ENCODE data around the gene CBLN3. TPM values are rescaled to one million over a fixed set of nuclear protein-coding genes. Genes with fewer than 3 reads are reported as not detected.
"Not testable (repeated sequence)": the region's sequence is repeated elsewhere in the genome, so short reads cannot be mapped to it uniquely, and the experiment has no call there.

CBLN3 gene
- total and polyA plus RNA-seq, 4 donors, result 1.3 to 10.2 (median 5.0) TPM

- DNase-seq, result no peak
- Histone ChIP-seq H3K9me3 (ENCODE audit: control insufficient read depth, low read length) (peaks cover 3% of the 10 kb centered on the region), H3K27me3 (ENCODE audit: control insufficient read depth in 1 of 2, insufficient read depth in 2 of 2, low read length in 1 of 2) (no peaks in the 10 kb centered on the region), H3K27ac (ENCODE audit: low read depth in 1 of 2, low read length in 2 of 2) (no peak overlapping the region), H3K4me3 (ENCODE audit: low read length in 2 of 2) (no peak overlapping the region), H3K4me1 (ENCODE audit: control insufficient read depth in 1 of 2, insufficient read depth in 2 of 2, low read length in 2 of 2) (no peaks in the 10 kb centered on the region), H3K36me3 (ENCODE audit: control insufficient read depth in 1 of 2, insufficient read depth in 2 of 2, low read length in 1 of 2) (no peaks in the 10 kb centered on the region)
- intact Hi-C loops (cut with DNase I), result no loop called here
- ATAC-seq (ENCODE audit: low FRiP score), result no peak
These were observed 31.9 kb upstream of the CBLN3 start for GRCh38 chr14:24461336-24461735.

DNA sequence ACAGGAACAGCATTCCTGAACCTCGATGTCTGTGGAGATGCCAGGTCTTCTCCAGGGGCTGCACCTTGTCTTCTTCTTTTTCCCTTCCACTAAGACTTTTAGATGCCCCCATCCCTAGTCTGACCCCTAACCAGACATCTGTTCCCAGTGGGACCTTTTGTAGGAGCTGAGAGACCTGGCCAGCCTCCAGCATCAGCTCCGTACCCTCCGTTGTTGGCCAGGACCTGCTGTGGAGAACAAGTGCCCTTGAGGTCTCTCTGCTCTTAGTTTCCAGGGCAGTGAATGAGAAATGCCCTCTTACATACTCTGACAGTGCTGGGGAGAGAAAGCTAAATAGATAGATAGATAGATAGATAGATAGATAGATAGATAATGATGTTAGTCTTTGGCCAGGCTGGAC is 29.9 kb upstream of the CBLN3 start:
- 65% methylated on average over 3 of the region's 3 CpGs for WGBS, 2 donors
- Histone ChIP-seq H3K4me1 (ENCODE audit: control insufficient read depth in 1 of 2, insufficient read depth in 2 of 2, low read length in 2 of 2) (no peaks in the 10 kb centered on the region), H3K27ac (ENCODE audit: low read depth in 1 of 2, low read length in 2 of 2) (no peak overlapping the region), H3K36me3 (ENCODE audit: control insufficient read depth in 1 of 2, insufficient read depth in 2 of 2, low read length in 1 of 2) (no peaks in the 10 kb centered on the region), H3K9me3 (ENCODE audit: control insufficient read depth, low read length) (peaks cover 3% of the 10 kb centered on the region), H3K27me3 (ENCODE audit: control insufficient read depth in 1 of 2, insufficient read depth in 2 of 2, low read length in 1 of 2) (no peaks in the 10 kb centered on the region), H3K4me3 (ENCODE audit: low read length in 2 of 2) (no peak overlapping the region)
- intact Hi-C loops (cut with DNase I), result no loop called here
- DNase-seq (no peak), ATAC-seq (ENCODE audit: low FRiP score) (no peak)

GRCh38 chr14:24458736-24459135 is 29.3 kb upstream of the CBLN3 start:
- H3K27ac ChIP-seq (ENCODE audit: low read depth in 1 of 2, low read length in 2 of 2), result no peak overlapping the region
- H3K4me3 ChIP-seq (ENCODE audit: low read length in 2 of 2), result no peak overlapping the region
- intact Hi-C loops (cut with DNase I), result no loop called here
- no peaks in the 10 kb centered on the region for H3K4me1 ChIP-seq (ENCODE audit: control insufficient read depth in 1 of 2, insufficient read depth in 2 of 2, low read length in 2 of 2)
- WGBS, 2 donors, result 71 to 88% methylated on average over 1 of the region's 1 CpG
- no peak for ATAC-seq (ENCODE audit: low FRiP score)
- H3K9me3 ChIP-seq (ENCODE audit: control insufficient read depth, low read length), result peaks cover 3% of the 10 kb centered on the region
- no peak for DNase-seq
- H3K27me3 ChIP-seq (ENCODE audit: control insufficient read depth in 1 of 2, insufficient read depth in 2 of 2, low read length in 1 of 2), result no peaks in the 10 kb centered on the region
- H3K36me3 ChIP-seq (ENCODE audit: control insufficient read depth in 1 of 2, insufficient read depth in 2 of 2, low read length in 1 of 2), result no peaks in the 10 kb centered on the region

- H3K4me3 ChIP-seq (ENCODE audit: low read length in 2 of 2), result no peak overlapping the region
- no peaks in the 10 kb centered on the region for H3K4me1 ChIP-seq (ENCODE audit: control insufficient read depth in 1 of 2, insufficient read depth in 2 of 2, low read length in 2 of 2)
- no peak overlapping the region for H3K27ac ChIP-seq (ENCODE audit: low read depth in 1 of 2, low read length in 2 of 2)
- H3K27me3 ChIP-seq (ENCODE audit: control insufficient read depth in 1 of 2, insufficient read depth in 2 of 2, low read length in 1 of 2), result no peaks in the 10 kb centered on the region
- no peak for ATAC-seq (ENCODE audit: low FRiP score)
- H3K9me3 ChIP-seq (ENCODE audit: control insufficient read depth, low read length), result peaks cover 3% of the 10 kb centered on the region
- no peaks in the 10 kb centered on the region for H3K36me3 ChIP-seq (ENCODE audit: control insufficient read depth in 1 of 2, insufficient read depth in 2 of 2, low read length in 1 of 2)
- DNase-seq, result no peak
- intact Hi-C loops (cut with DNase I), result no loop called here
These were observed 27.5 kb upstream of the CBLN3 start for GRCh38 chr14:24456980-24457379.

GRCh38 chr14:24450828-24451227 is 21.4 kb upstream of the CBLN3 start:
- DNase-seq; H3K36me3 ChIP-seq (ENCODE audit: control insufficient read depth in 1 of 2, insufficient read depth in 2 of 2, low read length in 1 of 2); H3K4me3 ChIP-seq (ENCODE audit: low read length in 2 of 2); H3K9me3 ChIP-seq (ENCODE audit: control insufficient read depth, low read length); H3K4me1 ChIP-seq (ENCODE audit: control insufficient read depth in 1 of 2, insufficient read depth in 2 of 2, low read length in 2 of 2); H3K27ac ChIP-seq (ENCODE audit: low read depth in 1 of 2, low read length in 2 of 2); ATAC-seq (ENCODE audit: low FRiP score); H3K27me3 ChIP-seq (ENCODE audit: control insufficient read depth in 1 of 2, insufficient read depth in 2 of 2, low read length in 1 of 2); intact Hi-C loops (cut with DNase I): not testable (repeated sequence)
- WGBS, 2 donors, result 75 to 84% methylated on average over 2 of the region's 2 CpGs

DNA sequence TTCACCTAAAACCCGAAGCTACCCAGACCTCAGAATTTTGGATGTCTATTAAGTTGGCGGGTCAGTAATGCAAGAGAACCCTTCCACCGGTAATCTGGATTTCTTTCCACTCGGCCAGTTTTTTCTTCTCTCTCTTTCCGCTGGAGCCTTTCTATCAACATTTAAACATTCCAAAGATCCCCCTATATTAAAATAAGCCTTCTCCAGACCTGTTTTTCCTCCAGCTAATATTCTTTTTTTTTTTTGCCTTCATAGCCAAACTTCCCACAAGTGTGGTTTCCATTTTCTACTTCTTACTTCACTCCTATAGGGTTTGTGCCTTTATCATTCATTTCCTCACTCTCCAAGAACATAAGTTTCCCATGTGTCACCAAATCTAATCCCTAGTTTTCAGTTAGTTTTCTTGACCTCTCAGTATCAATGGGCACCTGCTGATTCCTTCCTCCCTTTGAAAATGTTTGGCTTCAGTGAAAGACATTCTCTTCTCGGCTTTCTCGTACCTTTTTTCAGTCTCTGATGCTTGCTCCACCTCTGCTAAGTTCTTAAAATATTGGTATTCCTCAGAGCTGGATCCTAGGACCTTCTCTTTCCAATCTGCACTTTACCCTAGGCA is 13.7 kb upstream of the CBLN3 start:
- ATAC-seq (ENCODE audit: low FRiP score) (no peak), DNase-seq (no peak)
- 3 to 5% methylated on average over 7 of the region's 7 CpGs for WGBS, 2 donors
- intact Hi-C loops (cut with DNase I), result no loop called here
- Histone ChIP-seq H3K9me3 (ENCODE audit: control insufficient read depth, low read length) (no peaks in the 10 kb centered on the region), H3K4me1 (ENCODE audit: control insufficient read depth in 1 of 2, insufficient read depth in 2 of 2, low read length in 2 of 2) (no peaks in the 10 kb centered on the region), H3K27ac (ENCODE audit: low read depth in 1 of 2, low read length in 2 of 2) (no peak overlapping the region), H3K27me3 (ENCODE audit: control insufficient read depth in 1 of 2, insufficient read depth in 2 of 2, low read length in 1 of 2) (no peaks in the 10 kb centered on the region), H3K4me3 (ENCODE audit: low read length in 2 of 2) (peak overlapping the region; percentile 41 to 95), H3K36me3 (ENCODE audit: control insufficient read depth in 1 of 2, insufficient read depth in 2 of 2, low read length in 1 of 2) (peaks cover 0 to 4% of the 10 kb centered on the region in 2 donors)

DNA sequence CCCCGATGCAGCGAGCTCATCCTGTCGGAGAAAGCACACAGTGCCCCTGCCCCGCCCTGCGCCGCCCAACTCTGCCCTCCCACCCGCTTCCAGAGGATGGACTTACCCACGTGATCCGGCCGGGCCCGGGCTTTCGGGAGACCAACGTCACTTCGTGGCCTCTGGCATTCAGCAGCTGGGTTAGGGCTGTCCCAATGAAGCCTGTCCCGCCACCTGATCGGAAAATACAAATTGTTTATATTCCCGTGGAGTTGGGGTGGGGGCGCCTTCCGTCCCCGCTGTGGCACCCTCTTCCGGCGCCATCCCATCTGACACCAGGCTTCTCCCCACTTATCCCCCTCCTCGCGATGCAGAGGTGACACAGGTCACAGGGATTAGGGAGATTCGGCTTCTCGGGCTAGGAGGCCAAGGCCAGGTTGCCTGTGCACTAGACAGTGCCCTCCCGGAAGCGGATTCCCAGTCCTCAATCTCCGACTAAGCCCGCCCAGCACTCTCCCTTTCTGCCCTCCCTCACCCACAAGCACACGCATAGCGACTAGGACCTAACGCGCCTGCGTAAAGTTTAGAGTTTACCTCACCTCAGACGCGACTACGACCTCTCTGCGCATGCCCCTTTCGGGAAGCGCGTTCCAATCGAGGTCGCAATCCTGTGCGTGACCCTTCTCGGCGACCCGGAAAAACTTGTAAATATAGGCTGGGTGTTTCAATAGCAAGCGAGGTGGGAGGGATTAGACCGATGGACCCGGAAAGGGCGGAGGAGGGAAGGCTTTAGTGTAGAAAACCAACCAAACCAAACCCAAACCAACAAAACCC is 13.0 kb upstream of the CBLN3 start, which contains the start of gene SDR39U1:
TSS of gene SDR39U1 (minus strand) at position 537 of the 813 bp plus-strand sequence. CDS start at position 530, 7 bp downstream.
- intact Hi-C loops (cut with DNase I), result loop anchor here in 1 of 2 donors (1.0 kb wide), 1 partner anchor 200 kb away; the partner anchor contains the start of gene TINF2
- ATAC-seq (ENCODE audit: low FRiP score) (peak; percentile 97), DNase-seq (peak; percentile 98 to 99)
- Histone ChIP-seq H3K4me1 (ENCODE audit: control insufficient read depth in 1 of 2, insufficient read depth in 2 of 2, low read length in 2 of 2) (no peaks in the 10 kb centered on the region), H3K27ac (ENCODE audit: low read depth in 1 of 2, low read length in 2 of 2) (peak within 1 kb of the TSS; percentile 91 to 95), H3K36me3 (ENCODE audit: control insufficient read depth in 1 of 2, insufficient read depth in 2 of 2, low read length in 1 of 2) (peaks cover 0 to 6% of the 10 kb centered on the region in 2 donors), H3K27me3 (ENCODE audit: control insufficient read depth in 1 of 2, insufficient read depth in 2 of 2, low read length in 1 of 2) (no peaks in the 10 kb centered on the region), H3K4me3 (ENCODE audit: low read length in 2 of 2) (peak within 1 kb of the TSS; percentile 53 to 95), H3K9me3 (ENCODE audit: control insufficient read depth, low read length) (no peaks in the 10 kb centered on the region)
- WGBS, 2 donors, result 0 to 1% methylated on average over 50 to 52 of the region's 52 CpGs

DNA sequence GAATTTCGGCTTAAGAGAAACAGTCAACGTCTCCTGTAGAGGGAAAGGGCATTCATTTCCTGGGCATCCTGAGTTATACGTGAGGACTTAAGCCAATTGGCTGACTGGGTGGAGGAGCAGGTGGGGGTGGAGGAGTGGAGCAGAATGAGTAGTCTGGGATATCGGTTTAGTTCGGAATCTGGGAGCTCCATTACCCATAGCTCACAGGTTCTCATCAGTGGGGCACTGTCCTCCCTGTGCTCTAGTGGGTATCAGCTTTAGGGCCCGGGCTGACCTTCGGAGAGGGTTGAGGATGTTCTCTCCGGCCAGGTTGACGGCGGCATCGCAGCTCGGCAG is 12.4 kb upstream of the CBLN3 start:
- DNase-seq, result no peak
- WGBS, 2 donors, result 0 to 1% methylated on average over 12 of the region's 12 CpGs
- intact Hi-C loops (cut with DNase I), result loop anchor here in 1 of 2 donors (1.0 to 2.0 kb wide), 2 partner anchors 75 to 200 kb away; partner anchors contain the start of gene TINF2
- Histone ChIP-seq H3K4me1 (ENCODE audit: control insufficient read depth in 1 of 2, insufficient read depth in 2 of 2, low read length in 2 of 2) (no peaks in the 10 kb centered on the region), H3K4me3 (ENCODE audit: low read length in 2 of 2) (peak overlapping the region; percentile 53 to 66), H3K27ac (ENCODE audit: low read depth in 1 of 2, low read length in 2 of 2) (peak overlapping the region; percentile 20 to 95), H3K9me3 (ENCODE audit: control insufficient read depth, low read length) (no peaks in the 10 kb centered on the region), H3K27me3 (ENCODE audit: control insufficient read depth in 1 of 2, insufficient read depth in 2 of 2, low read length in 1 of 2) (no peaks in the 10 kb centered on the region), H3K36me3 (ENCODE audit: control insufficient read depth in 1 of 2, insufficient read depth in 2 of 2, low read length in 1 of 2) (peaks cover 0 to 10% of the 10 kb centered on the region in 2 donors)
- ATAC-seq (ENCODE audit: low FRiP score), result no peak

DNA sequence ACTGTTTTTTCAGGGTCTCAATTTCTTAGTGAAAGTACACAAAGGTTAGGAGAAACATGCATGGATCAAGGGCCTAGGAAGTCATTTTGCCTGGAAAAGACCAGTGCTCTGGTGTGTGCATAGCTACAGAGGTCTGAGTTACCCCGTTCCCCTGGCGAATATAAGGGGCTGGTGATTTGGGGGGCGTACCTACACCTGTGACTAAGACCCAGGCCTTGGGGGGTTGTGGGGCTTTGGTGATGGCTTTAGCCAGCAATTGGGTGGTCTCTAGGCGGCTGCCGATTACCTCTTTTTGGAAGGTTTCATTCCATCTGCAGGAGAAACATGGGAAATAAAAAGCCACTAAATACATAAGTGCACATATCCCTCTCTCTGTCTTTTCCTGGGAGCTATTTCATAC is 12.0 kb upstream of the CBLN3 start:
- intact Hi-C loops (cut with DNase I), result loop anchor here in 1 of 2 donors (2.0 kb wide), 1 partner anchor 75 kb away; no protein-coding TSS in a partner anchor
- Histone ChIP-seq H3K36me3 (ENCODE audit: control insufficient read depth in 1 of 2, insufficient read depth in 2 of 2, low read length in 1 of 2) (peaks cover 0 to 10% of the 10 kb centered on the region in 2 donors), H3K4me1 (ENCODE audit: control insufficient read depth in 1 of 2, insufficient read depth in 2 of 2, low read length in 2 of 2) (no peaks in the 10 kb centered on the region), H3K27me3 (ENCODE audit: control insufficient read depth in 1 of 2, insufficient read depth in 2 of 2, low read length in 1 of 2) (no peaks in the 10 kb centered on the region), H3K27ac (ENCODE audit: low read depth in 1 of 2, low read length in 2 of 2) (peak overlapping the region in 1 of 2 donors; percentile 95), H3K9me3 (ENCODE audit: control insufficient read depth, low read length) (no peaks in the 10 kb centered on the region), H3K4me3 (ENCODE audit: low read length in 2 of 2) (peak overlapping the region in 1 of 2 donors; percentile 66)
- 43 to 60% methylated on average over 5 of the region's 5 CpGs for WGBS, 2 donors
- ATAC-seq (ENCODE audit: low FRiP score) (no peak), DNase-seq (no peak)

Data from aorta (tissue), 5 donors.